B cell (primary cell): ENCODE results near the gene DPH6. TPM values are rescaled to one million over a fixed set of nuclear protein-coding genes. Genes with fewer than 3 reads are reported as not detected.

Experiments used
- ATAC-seq: fragments of 200-7000 bp; cut with Tn5 transposase; one replicate; pipeline ENCODE4 v1.10.0; 2021; ENCODE audit warnings: low read depth, mild to moderate bottlenecking, moderate number of reproducible peaks, moderate library complexity
- CTCF ChIA-PET: fragments of 350-600 bp; sonication (Branson Sonifier 250); formaldehyde crosslinking; loops from one replicate; lab custom pipeline; 2021; ENCODE audit warnings: antibody characterized with exemption, inconsistent platforms; lab: Charles Lee
- POLR2A ChIA-PET: fragments of 350-600 bp; sonication (Branson Sonifier 250); formaldehyde crosslinking; loops from one replicate; lab custom pipeline; 2021; ENCODE audit warnings: antibody characterized with exemption; lab: Charles Lee
- DNase-seq: peaks from one replicate; pipeline ENCODE4 v3.0.0; 2013
- H2AFZ ChIP-seq: 2 replicates; pipeline ENCODE4 v1.6.1; 2012; ENCODE audit warnings: mild to moderate bottlenecking, low read depth, low read length; ENCODE audit not compliant: insufficient read depth, poor library complexity, severe bottlenecking
- H3K27ac ChIP-seq, 2 donors: 1 replicate in 1 of 2; 2 replicates in 1 of 2; pipeline ENCODE4 v1.5.1; 2012 to 2013; ENCODE audit warnings: low read length in 2 of 2, mild to moderate bottlenecking in 2 of 2, moderate library complexity in 1 of 2
- H3K27me3 ChIP-seq, 4 experiments: fragments of 200-600 bp in 1 of 4; sonication (generic) in 1 of 4; replicated peaks in 1 of 4; 1 replicate in 2 of 4; 2 replicates in 2 of 4; pipeline versions ENCODE4 v1.6.1 to v1.7.0; 2013 to 2016; ENCODE audit warnings: low read length in 3 of 4, mild to moderate bottlenecking in 2 of 4, mixed read lengths in 1 of 4, moderate library complexity in 1 of 4; ENCODE audit not compliant: insufficient read depth in 4 of 4, control insufficient read depth in 3 of 4; ENCODE audit errors: control extremely low read depth in 1 of 4
- H3K36me3 ChIP-seq, 2 experiments: replicated peaks in 1 of 2; 1 replicate in 1 of 2; 2 replicates in 1 of 2; pipeline versions ENCODE4 v1.6.1 to v1.7.1; 2013; ENCODE audit warnings: low read length in 1 of 2; ENCODE audit not compliant: insufficient read depth in 2 of 2, control insufficient read depth in 1 of 2; ENCODE audit errors: control extremely low read depth in 1 of 2, extremely low read depth in 1 of 2
- H3K4me1 ChIP-seq, 2 donors: fragments of 200-600 bp in 1 of 2; sonication (generic) in 1 of 2; 1 replicate in 1 of 2; 2 replicates in 1 of 2; pipeline versions ENCODE4 v1.5.1 to v1.6.1; 2013 to 2017; ENCODE audit warnings: low read length in 2 of 2; ENCODE audit not compliant: control insufficient read depth in 2 of 2, insufficient read depth in 2 of 2
- H3K4me2 ChIP-seq: replicated peaks from 2 replicates; pipeline ENCODE3; 2012; ENCODE audit warnings: mild to moderate bottlenecking, low read depth, low read length; ENCODE audit not compliant: poor library complexity, severe bottlenecking
- H3K4me3 ChIP-seq, 5 experiments: fragments of 200-600 bp in 1 of 5; sonication (generic) in 1 of 5; 1 replicate in 3 of 5; 2 replicates in 2 of 5; pipeline versions ENCODE4 v1.5.1 to v1.7.0; 2011 to 2016; ENCODE audit warnings: low read length in 4 of 5, mild to moderate bottlenecking in 4 of 5, low read depth in 2 of 5, control low read depth in 1 of 5, moderate library complexity in 1 of 5; ENCODE audit not compliant: insufficient read depth in 1 of 5; ENCODE audit errors: control extremely low read depth in 1 of 5, extremely low read depth in 1 of 5
- H3K79me2 ChIP-seq: fragments of 200-600 bp; sonication (generic); one replicate; pipeline ENCODE4 v1.6.0; 2016; ENCODE audit warnings: low read length; ENCODE audit not compliant: control insufficient read depth, insufficient read depth
- H3K9ac ChIP-seq: fragments of 200-600 bp; sonication (generic); 2 replicates; pipeline ENCODE4 v1.6.1; 2017; ENCODE audit warnings: mild to moderate bottlenecking, low read length, moderate library complexity
- H3K9me3 ChIP-seq, 3 donors: one replicate each; pipeline versions ENCODE4 v1.6.1 to v1.7.1; 2013; ENCODE audit warnings: low read length in 2 of 3; ENCODE audit not compliant: control insufficient read depth in 2 of 3, insufficient read depth in 1 of 3; ENCODE audit errors: control extremely low read depth in 1 of 3
- H4K20me1 ChIP-seq: 2 replicates; pipeline ENCODE4 v1.6.0; 2012; ENCODE audit warnings: mild to moderate bottlenecking, low read length; ENCODE audit not compliant: insufficient read depth, control insufficient read depth, poor library complexity, severe bottlenecking
- H3K27ac Mint-ChIP-seq: one replicate; pipeline ENCODE4 v1.8.0; 2021; ENCODE audit warnings: mixed read lengths
- H3K27me3 Mint-ChIP-seq: one replicate; pipeline ENCODE4 v1.8.0; 2021; ENCODE audit warnings: mixed read lengths
- H3K4me1 Mint-ChIP-seq: one replicate; pipeline ENCODE4 v1.8.0; 2021; ENCODE audit warnings: mixed read lengths
- H3K4me3 Mint-ChIP-seq: one replicate; pipeline ENCODE4 v1.8.0; 2021; ENCODE audit warnings: mixed read lengths
- H3K9me3 Mint-ChIP-seq: one replicate; pipeline ENCODE4 v1.8.0; 2022; ENCODE audit warnings: mixed read lengths; ENCODE audit not compliant: insufficient read depth
- CTCF ChIP-seq: fragments of 200-600 bp; IDR thresholded peaks from one replicate; pipeline ENCODE4 v1.8.0; 2022; ENCODE audit warnings: antibody characterized with exemption, mild to moderate bottlenecking
- EZH2 ChIP-seq: IDR thresholded peaks from 2 replicates; pipeline ENCODE4 v1.6.1; 2012; ENCODE audit warnings: borderline replicate concordance, low read depth, mild to moderate bottlenecking, moderate library complexity, low read length; ENCODE audit not compliant: insufficient read depth, poor library complexity, severe bottlenecking
- intact Hi-C: fragments of 100-400 bp; cut with micrococcal nuclease; formaldehyde crosslinking; loops from one replicate; pipeline ENCODE4 v1.10.0; 2022
- polyA plus RNA-seq: library from polyadenylated mRNA; depleted of rRNA; stranded (reverse); fragments of >200 nt; gene quantifications from 2 replicates; pipeline ENCODE4 v1.2.3, GENCODE V29; 2012
- small RNA-seq: library from RNA; depleted of rRNA; stranded (forward); fragments of <200 nt; gene quantifications from one replicate; pipeline ENCODE3, GENCODE V24; 2012; ENCODE audit warnings: low replicate concordance, low read depth; ENCODE audit not compliant: insufficient read length
- total RNA-seq, 2 donors: library from RNA; stranded (reverse); fragments of 120-200 nt in 1 of 2; gene quantifications; 1 replicate in 1 of 2; 2 replicates in 1 of 2; pipeline versions ENCODE4 v1.2.3 to v1.2.4, GENCODE V29; 2013 to 2022

The DPH6 gene
- total and polyA plus RNA-seq, 2 donors (not counting 1 experiment from before 2014, with no cell fraction given), result 5.4 to 13.3 TPM

- CTCF ChIA-PET, result no interaction called here
- no peaks in the 10 kb centered on the region for H3K4me1 Mint-ChIP-seq
- no peaks in the 10 kb centered on the region for H3K9me3 Mint-ChIP-seq
- Histone ChIP-seq H3K4me2 (no peak overlapping the region), H3K79me2 (no peaks in the 10 kb centered on the region), H2AFZ (no peak overlapping the region), H3K4me3 (no peak overlapping the region), H4K20me1 (no peaks in the 10 kb centered on the region), H3K27ac (no peak overlapping the region), H3K27me3 (no peaks in the 10 kb centered on the region), H3K4me1 (no peaks in the 10 kb centered on the region), H3K9ac (no peak overlapping the region), H3K9me3 (no peaks in the 10 kb centered on the region), H3K36me3 (no peaks in the 10 kb centered on the region)
- no peak for DNase-seq
- intact Hi-C loops, result no loop called here
- no peak overlapping the region for H3K27ac Mint-ChIP-seq
- ATAC-seq, result no peak
- no peak overlapping the region for H3K4me3 Mint-ChIP-seq
- TF ChIP-seq CTCF (no peak), EZH2 (no peak)
- H3K27me3 Mint-ChIP-seq, result no peaks in the 10 kb centered on the region
- POLR2A ChIA-PET, result no interaction called here
These were observed 225.1 kb downstream of the DPH6 start for GRCh38 chr15:35320911-35321310.

Small RNA genes within 50 kb of the gene (small RNA-seq; reads per million reads assigned to genes)
- gene AC019288.1 (not detected), gene MIR3942 (not detected)
